ENCODE data around the gene CORO2B. TPM values are rescaled to one million over a fixed set of nuclear protein-coding genes. Genes with fewer than 3 reads are reported as not detected.
A peak's percentile ranks its signal among the peaks of the same experiment; 100 is the strongest.

CORO2B gene
- total and polyA plus RNA-seq, 2 experiments from 2014 or later: 1.6 to 4.6 TPM

DNA sequence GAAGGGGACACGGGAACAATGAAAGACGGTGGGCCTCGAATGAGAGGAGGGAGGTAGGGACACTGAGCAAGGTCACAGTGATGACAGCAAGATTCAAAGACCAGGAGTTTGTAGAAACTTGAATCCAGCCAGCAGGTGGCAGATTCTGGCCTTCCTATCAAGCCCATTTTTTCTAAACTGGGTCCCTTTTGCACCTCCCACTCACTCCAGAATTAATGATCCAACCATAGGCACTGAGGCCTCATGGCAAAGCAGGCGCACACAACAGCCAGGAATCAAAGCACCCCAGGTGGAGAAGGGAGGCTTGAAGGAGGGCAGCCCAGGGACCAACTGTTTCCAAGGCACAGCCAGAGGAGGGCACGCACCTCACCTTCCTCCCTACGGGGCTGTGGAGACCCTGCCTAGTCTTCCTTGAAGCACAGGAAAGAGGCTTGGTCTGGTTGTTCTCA lies 151.7 kb downstream of the CORO2B start:
- H3K4me1 Mint-ChIP-seq: peaks cover 15% of the 10 kb centered on the region
- H3K36me3 Mint-ChIP-seq (ENCODE audit: low read depth): no peaks in the 10 kb centered on the region
- Histone ChIP-seq H3K4me1 (ENCODE audit: insufficient read depth) (no peaks in the 10 kb centered on the region), H3K79me2 (replicated peaks; ENCODE audit: insufficient read depth) (no peaks in the 10 kb centered on the region), H3K4me2 (no peak overlapping the region), H3K9me2 (ENCODE audit: insufficient read depth) (no peaks in the 10 kb centered on the region), H3K36me3 (ENCODE audit: insufficient read depth) (no peaks in the 10 kb centered on the region), H3K27me3 (ENCODE audit: insufficient read depth) (no peaks in the 10 kb centered on the region), H3K27ac (ENCODE audit: low read depth) (no peak overlapping the region), H3F3A (replicated peaks; ENCODE audit: low read depth) (no peaks in the 10 kb centered on the region), H4K20me1 (replicated peaks; ENCODE audit: insufficient read depth) (no peaks in the 10 kb centered on the region), H2AFZ (no peak overlapping the region), H3K4me3 (no peak overlapping the region)
- no peak overlapping the region for H3K27ac Mint-ChIP-seq
- TF ChIP-seq ETS1 (IDR thresholded peaks at IDR 0.05) (no peak), CTCF (conservative IDR thresholded peaks at IDR 0.05; ENCODE audit: low read depth in 2 of 2) (peak; percentile 53 to 69), POLR2AphosphoS5 (IDR thresholded peaks at IDR 0.05; ENCODE audit: low read depth) (no peak), EZH2phosphoT487 (IDR thresholded peaks at IDR 0.05; ENCODE audit: unreplicated experiment) (no peak), ZNF331 (CRISPR knock-in tag; IDR thresholded peaks at IDR 0.05; ENCODE audit: low read depth) (no peak), NANOG (IDR thresholded peaks at IDR 0.05; ENCODE audit: borderline replicate concordance) (no peak), JUNB (IDR thresholded peaks at IDR 0.05; ENCODE audit: unreplicated experiment) (no peak), ZNF114 (CRISPR knock-in tag; IDR thresholded peaks at IDR 0.05) (no peak)
- TF ChIP-seq, protein P1, sequence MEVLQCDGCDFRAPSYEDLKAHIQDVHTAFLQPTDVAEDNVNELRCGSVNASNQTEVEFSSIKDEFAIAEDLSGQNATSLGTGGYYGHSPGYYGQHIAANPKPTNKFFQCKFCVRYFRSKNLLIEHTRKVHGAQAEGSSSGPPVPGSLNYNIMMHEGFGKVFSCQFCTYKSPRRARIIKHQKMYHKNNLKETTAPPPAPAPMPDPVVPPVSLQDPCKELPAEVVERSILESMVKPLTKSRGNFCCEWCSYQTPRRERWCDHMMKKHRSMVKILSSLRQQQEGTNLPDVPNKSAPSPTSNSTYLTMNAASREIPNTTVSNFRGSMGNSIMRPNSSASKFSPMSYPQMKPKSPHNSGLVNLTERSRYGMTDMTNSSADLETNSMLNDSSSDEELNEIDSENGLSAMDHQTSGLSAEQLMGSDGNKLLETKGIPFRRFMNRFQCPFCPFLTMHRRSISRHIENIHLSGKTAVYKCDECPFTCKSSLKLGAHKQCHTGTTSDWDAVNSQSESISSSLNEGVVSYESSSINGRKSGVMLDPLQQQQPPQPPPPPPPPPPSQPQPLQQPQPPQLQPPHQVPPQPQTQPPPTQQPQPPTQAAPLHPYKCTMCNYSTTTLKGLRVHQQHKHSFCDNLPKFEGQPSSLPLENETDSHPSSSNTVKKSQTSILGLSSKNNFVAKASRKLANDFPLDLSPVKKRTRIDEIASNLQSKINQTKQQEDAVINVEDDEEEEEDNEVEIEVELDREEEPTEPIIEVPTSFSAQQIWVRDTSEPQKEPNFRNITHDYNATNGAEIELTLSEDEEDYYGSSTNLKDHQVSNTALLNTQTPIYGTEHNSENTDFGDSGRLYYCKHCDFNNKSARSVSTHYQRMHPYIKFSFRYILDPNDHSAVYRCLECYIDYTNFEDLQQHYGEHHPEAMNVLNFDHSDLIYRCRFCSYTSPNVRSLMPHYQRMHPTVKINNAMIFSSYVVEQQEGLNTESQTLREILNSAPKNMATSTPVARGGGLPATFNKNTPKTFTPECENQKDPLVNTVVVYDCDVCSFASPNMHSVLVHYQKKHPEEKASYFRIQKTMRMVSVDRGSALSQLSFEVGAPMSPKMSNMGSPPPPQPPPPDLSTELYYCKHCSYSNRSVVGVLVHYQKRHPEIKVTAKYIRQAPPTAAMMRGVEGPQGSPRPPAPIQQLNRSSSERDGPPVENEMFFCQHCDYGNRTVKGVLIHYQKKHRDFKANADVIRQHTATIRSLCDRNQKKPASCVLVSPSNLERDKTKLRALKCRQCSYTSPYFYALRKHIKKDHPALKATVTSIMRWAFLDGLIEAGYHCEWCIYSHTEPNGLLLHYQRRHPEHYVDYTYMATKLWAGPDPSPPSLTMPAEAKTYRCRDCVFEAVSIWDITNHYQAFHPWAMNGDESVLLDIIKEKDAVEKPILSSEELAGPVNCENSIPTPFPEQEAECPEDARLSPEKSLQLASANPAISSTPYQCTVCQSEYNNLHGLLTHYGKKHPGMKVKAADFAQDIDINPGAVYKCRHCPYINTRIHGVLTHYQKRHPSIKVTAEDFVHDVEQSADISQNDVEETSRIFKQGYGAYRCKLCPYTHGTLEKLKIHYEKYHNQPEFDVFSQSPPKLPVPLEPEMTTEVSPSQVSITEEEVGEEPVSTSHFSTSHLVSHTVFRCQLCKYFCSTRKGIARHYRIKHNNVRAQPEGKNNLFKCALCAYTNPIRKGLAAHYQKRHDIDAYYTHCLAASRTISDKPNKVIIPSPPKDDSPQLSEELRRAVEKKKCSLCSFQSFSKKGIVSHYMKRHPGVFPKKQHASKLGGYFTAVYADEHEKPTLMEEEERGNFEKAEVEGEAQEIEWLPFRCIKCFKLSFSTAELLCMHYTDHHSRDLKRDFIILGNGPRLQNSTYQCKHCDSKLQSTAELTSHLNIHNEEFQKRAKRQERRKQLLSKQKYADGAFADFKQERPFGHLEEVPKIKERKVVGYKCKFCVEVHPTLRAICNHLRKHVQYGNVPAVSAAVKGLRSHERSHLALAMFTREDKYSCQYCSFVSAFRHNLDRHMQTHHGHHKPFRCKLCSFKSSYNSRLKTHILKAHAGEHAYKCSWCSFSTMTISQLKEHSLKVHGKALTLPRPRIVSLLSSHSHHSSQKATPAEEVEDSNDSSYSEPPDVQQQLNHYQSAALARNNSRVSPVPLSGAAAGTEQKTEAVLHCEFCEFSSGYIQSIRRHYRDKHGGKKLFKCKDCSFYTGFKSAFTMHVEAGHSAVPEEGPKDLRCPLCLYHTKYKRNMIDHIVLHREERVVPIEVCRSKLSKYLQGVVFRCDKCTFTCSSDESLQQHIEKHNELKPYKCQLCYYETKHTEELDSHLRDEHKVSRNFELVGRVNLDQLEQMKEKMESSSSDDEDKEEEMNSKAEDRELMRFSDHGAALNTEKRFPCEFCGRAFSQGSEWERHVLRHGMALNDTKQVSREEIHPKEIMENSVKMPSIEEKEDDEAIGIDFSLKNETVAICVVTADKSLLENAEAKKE (CRISPR knock-in tag; IDR thresholded peaks at IDR 0.05): no peak
- ATAC-seq (peak; percentile 59), DNase-seq (ENCODE audit: low spot score) (peak; percentile 78)
- H3K4me3 Mint-ChIP-seq: no peak overlapping the region
- H3K9me3 Mint-ChIP-seq: no peaks in the 10 kb centered on the region
- peaks cover 6% of the 10 kb centered on the region for H3K27me3 Mint-ChIP-seq (ENCODE audit: insufficient read depth, low read depth, poor library complexity)

Data from GM23338 (cell line).